ENCODE results near the gene SMCO3. TPM values are rescaled to one million over a fixed set of nuclear protein-coding genes. Genes with fewer than 3 reads are reported as not detected.

Gene SMCO3
- total RNA-seq, 4 donors from 2014 or later, result not detected

DNA sequence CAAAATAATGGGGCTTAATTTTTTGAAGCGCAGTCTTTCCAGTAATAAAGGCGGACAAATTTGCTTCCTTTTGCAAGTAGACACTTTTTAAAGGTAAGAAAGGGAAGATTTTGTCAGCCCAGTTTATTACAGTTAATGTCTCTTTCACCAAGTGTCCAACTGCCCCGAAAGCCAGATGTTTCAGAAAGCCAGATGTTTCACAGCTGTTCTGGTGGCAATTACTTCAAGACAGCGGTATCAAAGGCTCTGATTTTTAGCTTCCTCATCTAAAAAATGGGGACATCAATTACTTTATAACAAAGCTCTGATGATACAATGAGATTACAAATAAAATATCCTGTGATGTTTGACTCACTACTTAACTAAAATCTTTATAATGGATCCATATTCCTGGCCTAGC, 11.7 kb downstream of the SMCO3 start:
- Histone ChIP-seq H3K4me1 (peaks cover 0 to 17% (median 4%) of the 10 kb centered on the region in 4 donors), H3K27ac (peak overlapping the region in 2 of 4 donors; percentile 89 to 92), H3K9me3 (no peaks in the 10 kb centered on the region), H3K27me3 (no peaks in the 10 kb centered on the region), H3K36me3 (peaks cover 0 to 25% (median 0%) of the 10 kb centered on the region in 3 donors), H3K4me3 (peak overlapping the region; percentile 56 to 92 (median 74))
- no peak for DNase-seq
- TF ChIP-seq CTCF (IDR thresholded peaks at IDR 0.05), result no peak

- Histone ChIP-seq H3K4me1 (no peaks in the 10 kb centered on the region), H3K27me3 (no peaks in the 10 kb centered on the region), H3K9me3 (no peaks in the 10 kb centered on the region), H3K36me3 (peaks cover 0 to 95% (median 0%) of the 10 kb centered on the region in 3 donors), H3K4me3 (no peak overlapping the region), H3K27ac (no peak overlapping the region)
- TF ChIP-seq POLR2A (IDR thresholded peaks at IDR 0.05) (no peak), CTCF (IDR thresholded peaks at IDR 0.05) (no peak)
- DNase-seq, result no peak
These were observed 18.9 kb downstream of the SMCO3 start for GRCh38 chr12:14795028-14795448.

- TF ChIP-seq POLR2A (IDR thresholded peaks at IDR 0.05), result no peak
- TF ChIP-seq CTCF (IDR thresholded peaks at IDR 0.05), result no peak
- Histone ChIP-seq H3K27ac (no peak overlapping the region), H3K9me3 (no peaks in the 10 kb centered on the region), H3K4me1 (no peaks in the 10 kb centered on the region), H3K27me3 (no peaks in the 10 kb centered on the region), H3K36me3 (peaks cover 0 to 47% (median 0%) of the 10 kb centered on the region in 3 donors), H3K4me3 (no peak overlapping the region)
- DNase-seq, result no peak
These were observed 28.4 kb downstream of the SMCO3 start for GRCh38 chr12:14785568-14785967.

DNA sequence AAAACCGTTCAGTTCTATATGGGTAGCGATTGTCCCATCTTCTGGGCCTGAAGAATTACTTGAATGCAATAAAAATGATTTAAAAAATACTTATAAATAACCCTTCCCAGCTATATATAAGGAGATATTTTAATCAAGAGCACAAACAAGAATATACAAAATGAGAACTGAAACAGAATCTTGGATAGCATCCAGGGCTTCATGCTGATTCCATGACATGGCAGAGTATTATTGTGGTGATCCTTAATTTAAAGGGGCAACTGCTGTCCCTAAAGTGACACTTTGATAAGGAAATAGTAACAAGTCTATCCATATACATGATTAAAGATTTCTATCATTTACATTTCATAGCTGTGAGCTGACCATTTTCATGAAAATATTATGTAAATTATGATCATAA, 29.5 kb downstream of the SMCO3 start:
- Histone ChIP-seq H3K36me3 (peaks cover 0 to 36% (median 0%) of the 10 kb centered on the region in 3 donors), H3K4me3 (no peak overlapping the region), H3K27ac (no peak overlapping the region), H3K4me1 (no peaks in the 10 kb centered on the region), H3K27me3 (no peaks in the 10 kb centered on the region), H3K9me3 (no peaks in the 10 kb centered on the region)
- TF ChIP-seq POLR2A (IDR thresholded peaks at IDR 0.05), result no peak
- no peak for DNase-seq

DNA sequence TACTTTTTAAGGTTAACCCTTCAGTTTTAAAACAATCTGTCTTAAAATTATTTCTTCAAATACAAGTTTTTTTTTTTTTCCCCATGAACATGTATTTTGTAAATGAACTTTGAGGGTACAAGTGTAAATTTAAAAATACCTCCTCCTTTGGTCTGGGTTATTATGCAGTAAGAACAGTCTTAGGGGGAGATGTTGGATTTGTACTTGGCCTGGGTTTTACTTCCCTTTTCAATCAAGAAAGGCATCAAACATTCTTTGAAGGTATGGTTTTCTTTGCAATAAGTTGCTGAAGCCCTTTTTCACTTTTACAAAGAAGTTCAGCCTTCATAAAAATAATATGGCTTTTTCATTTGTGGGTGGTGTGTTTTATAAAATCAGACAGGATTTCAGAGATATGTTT, 31.2 kb downstream of the SMCO3 start:
- H3K27ac ChIP-seq, result no peak overlapping the region
- TF ChIP-seq POLR2A (IDR thresholded peaks at IDR 0.05) (no peak), CTCF (IDR thresholded peaks at IDR 0.05) (no peak)
- H3K36me3 ChIP-seq, result peaks cover 0 to 19% (median 0%) of the 10 kb centered on the region in 3 donors
- no peak overlapping the region for H3K4me3 ChIP-seq
- no peaks in the 10 kb centered on the region for H3K9me3 ChIP-seq
- no peak for DNase-seq
- H3K4me1 ChIP-seq, result no peaks in the 10 kb centered on the region
- H3K27me3 ChIP-seq, result no peaks in the 10 kb centered on the region

- no peak for DNase-seq
- Histone ChIP-seq H3K9me3 (no peaks in the 10 kb centered on the region), H3K36me3 (peaks cover 0 to 7% (median 0%) of the 10 kb centered on the region in 3 donors), H3K27me3 (no peaks in the 10 kb centered on the region), H3K4me3 (no peak overlapping the region), H3K4me1 (no peaks in the 10 kb centered on the region), H3K27ac (no peak overlapping the region)
- TF ChIP-seq POLR2A (IDR thresholded peaks at IDR 0.05) (no peak), CTCF (IDR thresholded peaks at IDR 0.05) (no peak)
These were observed 32.4 kb downstream of the SMCO3 start for GRCh38 chr12:14781563-14781962.

Measured in Peyer's patch (tissue), 4 donors.